GM19452 (cell line): ENCODE data around the gene SCAMP4.
A peak's percentile ranks its signal among the peaks of the same experiment; 100 is the strongest.

Source experiments
- ATAC-seq: cut with Tn5 transposase; IDR thresholded peaks from one replicate; pipeline ENCODE4 v1.9.1; 2021; ENCODE audit not compliant: unreplicated experiment

The SCAMP4 gene

GRCh38 chr19:1912760-1913505 is 7.7 kb downstream of the SCAMP4 start:
- ATAC-seq, result no peak

GRCh38 chr19:1913781-1914577 is 8.8 kb downstream of the SCAMP4 start:
- no peak for ATAC-seq

GRCh38 chr19:1914826-1915341 is 9.7 kb downstream of the SCAMP4 start:
- no peak for ATAC-seq

GRCh38 chr19:1917146-1917545 is 11.9 kb downstream of the SCAMP4 start:
- ATAC-seq, result no peak

- ATAC-seq, result no peak
Measured at GRCh38 chr19:1917926-1918325, 12.7 kb downstream of the SCAMP4 start.

- ATAC-seq, result no peak
Measured at GRCh38 chr19:1918975-1919374, 13.8 kb downstream of the SCAMP4 start.

- no peak for ATAC-seq
Measured at GRCh38 chr19:1920644-1921043, 15.4 kb downstream of the SCAMP4 start.

- no peak for ATAC-seq
Measured at GRCh38 chr19:1921326-1921725, 16.1 kb downstream of the SCAMP4 start.

GRCh38 chr19:1921825-1922224 is 16.6 kb downstream of the SCAMP4 start:
- ATAC-seq, result no peak

GRCh38 chr19:1922803-1923202 is 17.6 kb downstream of the SCAMP4 start:
- ATAC-seq, result no peak

- no peak for ATAC-seq
Measured at GRCh38 chr19:1923319-1923718, 18.1 kb downstream of the SCAMP4 start.

GRCh38 chr19:1924320-1924961 is 19.2 kb downstream of the SCAMP4 start:
- no peak for ATAC-seq

GRCh38 chr19:1925544-1925943 is 20.3 kb downstream of the SCAMP4 start:
- ATAC-seq, result no peak

- ATAC-seq, result peak; percentile 67
Measured at GRCh38 chr19:1929021-1929742, 24.0 kb downstream of the SCAMP4 start.

GRCh38 chr19:1931445-1931844 is 26.2 kb downstream of the SCAMP4 start:
- no peak for ATAC-seq

- ATAC-seq, result no peak
Measured at GRCh38 chr19:1932395-1932794, 27.2 kb downstream of the SCAMP4 start.

GRCh38 chr19:1933244-1933643 is 28.0 kb downstream of the SCAMP4 start:
- no peak for ATAC-seq

GRCh38 chr19:1933942-1934341 is 28.7 kb downstream of the SCAMP4 start:
- ATAC-seq, result no peak

GRCh38 chr19:1935484-1936208 is 30.4 kb downstream of the SCAMP4 start:
- ATAC-seq, result no peak

GRCh38 chr19:1936430-1936829 is 31.2 kb downstream of the SCAMP4 start:
- no peak for ATAC-seq
